H7 (cell line): ENCODE data around the gene SUN5. TPM values are rescaled to one million over a fixed set of nuclear protein-coding genes. Genes with fewer than 3 reads are reported as not detected.

Experiments
- DNase-seq: peaks from one replicate; pipeline ENCODE4 v3.0.0; 2012
- H3K27me3 ChIP-seq: 2 replicates; pipeline ENCODE4 v1.6.0; 2011; ENCODE audit warnings: mild to moderate bottlenecking, low read length; ENCODE audit not compliant: control insufficient read depth, insufficient read depth
- H3K36me3 ChIP-seq: replicated peaks from 2 replicates; pipeline ENCODE4 v1.5.1; 2011; ENCODE audit warnings: low read length; ENCODE audit not compliant: control insufficient read depth, insufficient read depth
- H3K4me3 ChIP-seq: 2 replicates; pipeline ENCODE4 v1.5.1; 2011; ENCODE audit warnings: low read depth, mild to moderate bottlenecking, control low read depth, low read length, moderate library complexity; ENCODE audit not compliant: insufficient read depth
- total RNA-seq: library from RNA; depleted of rRNA; stranded (reverse); fragments of >200 nt; shearing (Covaris generic); gene quantifications from 2 replicates; pipeline ENCODE4 v1.2.3, GENCODE V29; 2014

Gene SUN5
- total RNA-seq, 1 experiment from 2014 or later, result not detected

- H3K36me3 ChIP-seq, result no peaks in the 10 kb centered on the region
- DNase-seq, result no peak
- no peaks in the 10 kb centered on the region for H3K27me3 ChIP-seq
- H3K4me3 ChIP-seq, result no peak overlapping the region
Measured at GRCh38 chr20:33032555-33032954, 28.3 kb upstream of the SUN5 start.

GRCh38 chr20:33031531-33031930 is 27.3 kb upstream of the SUN5 start, which contains the start of gene BPIFB6:
Gene BPIFB6, plus strand, starts transcription at chr20:33031648. Its CDS starts 0 bp downstream, at chr20:33031648.
- Histone ChIP-seq H3K27me3 (no peaks in the 10 kb centered on the region), H3K36me3 (no peaks in the 10 kb centered on the region), H3K4me3 (no peak within 1 kb of the TSS)
- no peak for DNase-seq

DNA sequence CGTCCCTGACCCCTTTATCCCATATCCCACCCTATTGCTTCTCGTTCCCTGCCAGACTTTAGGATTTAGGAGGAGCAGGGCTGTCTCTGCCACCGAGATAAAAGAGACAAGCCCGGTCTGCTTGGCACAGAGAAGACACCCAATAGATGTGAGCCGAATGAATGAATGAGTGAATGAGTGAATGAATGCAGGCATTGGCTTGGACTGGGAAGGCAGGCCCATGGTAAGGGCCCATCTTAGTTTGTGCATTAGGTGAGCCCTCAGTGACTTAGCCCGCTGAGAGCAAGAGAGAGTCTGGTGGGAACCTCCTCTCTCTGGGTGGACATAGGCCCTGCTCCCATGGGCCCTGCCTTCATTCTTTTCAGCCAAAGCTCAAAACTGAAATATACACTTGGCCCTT is 26.3 kb upstream of the SUN5 start:
- no peak overlapping the region for H3K4me3 ChIP-seq
- H3K27me3 ChIP-seq, result no peaks in the 10 kb centered on the region
- no peak for DNase-seq
- H3K36me3 ChIP-seq, result no peaks in the 10 kb centered on the region

- no peaks in the 10 kb centered on the region for H3K36me3 ChIP-seq
- H3K27me3 ChIP-seq, result no peaks in the 10 kb centered on the region
- H3K4me3 ChIP-seq, result no peak overlapping the region
- no peak for DNase-seq
Measured at GRCh38 chr20:33030076-33030475, 25.8 kb upstream of the SUN5 start.

- DNase-seq, result no peak
- Histone ChIP-seq H3K27me3 (no peaks in the 10 kb centered on the region), H3K4me3 (no peak overlapping the region), H3K36me3 (no peaks in the 10 kb centered on the region)
Measured at GRCh38 chr20:33028875-33029274, 24.6 kb upstream of the SUN5 start.

- no peaks in the 10 kb centered on the region for H3K27me3 ChIP-seq
- no peaks in the 10 kb centered on the region for H3K36me3 ChIP-seq
- H3K4me3 ChIP-seq, result no peak overlapping the region
- no peak for DNase-seq
Measured at GRCh38 chr20:33027769-33028751, 23.8 kb upstream of the SUN5 start.

- H3K4me3 ChIP-seq, result no peak overlapping the region
- no peaks in the 10 kb centered on the region for H3K36me3 ChIP-seq
- no peak for DNase-seq
- no peaks in the 10 kb centered on the region for H3K27me3 ChIP-seq
Measured at GRCh38 chr20:33026779-33027759, 22.8 kb upstream of the SUN5 start.

GRCh38 chr20:33026072-33026778 is 22.0 kb upstream of the SUN5 start:
- Histone ChIP-seq H3K36me3 (no peaks in the 10 kb centered on the region), H3K4me3 (no peak overlapping the region), H3K27me3 (no peaks in the 10 kb centered on the region)
- no peak for DNase-seq

GRCh38 chr20:33025318-33025876 is 21.2 kb upstream of the SUN5 start:
- no peak for DNase-seq
- Histone ChIP-seq H3K4me3 (no peak overlapping the region), H3K36me3 (no peaks in the 10 kb centered on the region), H3K27me3 (no peaks in the 10 kb centered on the region)

GRCh38 chr20:33024609-33025317 is 20.5 kb upstream of the SUN5 start:
- no peak overlapping the region for H3K4me3 ChIP-seq
- no peak for DNase-seq
- no peaks in the 10 kb centered on the region for H3K36me3 ChIP-seq
- no peaks in the 10 kb centered on the region for H3K27me3 ChIP-seq

DNA sequence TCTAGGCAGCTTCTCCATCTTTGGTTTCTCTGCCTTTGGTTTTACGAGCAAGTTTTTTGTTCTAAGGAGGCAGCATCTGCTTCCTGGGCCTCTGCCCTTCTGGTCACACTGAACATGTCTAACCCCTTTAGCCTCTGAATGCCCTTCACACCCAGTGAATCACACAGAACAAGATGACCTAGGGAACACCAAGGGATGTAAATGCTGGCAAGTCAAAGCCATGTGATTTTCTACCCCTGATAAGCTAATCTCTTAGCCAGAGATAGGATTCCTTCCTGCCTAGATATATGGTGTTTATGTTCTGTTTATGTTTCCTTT is 20.0 kb upstream of the SUN5 start:
- no peaks in the 10 kb centered on the region for H3K36me3 ChIP-seq
- no peak for DNase-seq
- H3K27me3 ChIP-seq, result no peaks in the 10 kb centered on the region
- H3K4me3 ChIP-seq, result no peak overlapping the region

DNA sequence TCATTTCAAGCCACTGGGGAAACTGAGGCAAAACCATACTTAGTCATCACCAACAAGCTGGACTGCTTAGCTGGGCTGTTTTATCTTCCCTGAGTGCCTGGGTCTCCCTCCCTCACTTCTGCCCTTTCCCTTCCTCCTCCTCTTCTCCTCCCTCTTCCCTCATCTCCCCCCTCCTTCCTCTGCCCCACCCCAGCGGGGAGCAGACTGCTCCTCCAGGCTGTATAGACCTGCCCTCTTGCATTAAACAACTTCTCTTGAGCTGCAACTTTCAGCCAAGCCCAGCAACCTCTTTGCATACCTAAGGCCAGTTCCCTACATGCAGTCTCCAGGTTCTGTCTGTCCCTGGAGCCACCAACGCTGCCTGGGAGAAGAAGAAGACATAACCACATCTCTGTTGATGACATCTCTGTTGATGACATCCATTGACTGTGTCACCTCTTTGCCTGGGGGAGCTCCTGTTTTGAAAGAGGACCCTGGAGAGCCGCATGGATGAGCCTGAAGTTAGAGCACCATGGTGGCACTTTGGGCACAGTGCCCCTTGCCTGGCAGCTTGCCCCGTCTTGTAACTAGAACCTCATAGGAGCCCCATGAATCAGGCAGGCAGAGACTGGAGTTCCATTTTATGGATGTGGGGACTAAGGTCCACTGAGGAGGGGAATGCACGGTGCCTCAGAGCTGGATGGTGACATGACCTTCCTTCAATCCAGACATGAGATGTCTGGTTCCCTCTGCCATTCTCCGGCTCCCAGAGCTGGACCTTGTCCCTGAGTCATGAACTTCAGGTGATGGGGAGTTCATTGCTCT is 19.4 kb upstream of the SUN5 start:
- no peaks in the 10 kb centered on the region for H3K36me3 ChIP-seq
- no peak overlapping the region for H3K4me3 ChIP-seq
- no peak for DNase-seq
- H3K27me3 ChIP-seq, result no peaks in the 10 kb centered on the region
